CD4-positive, alpha-beta T cell (primary cell): Measurements from ENCODE around the gene PAMR1. TPM values are rescaled to one million over a fixed set of nuclear protein-coding genes. Genes with fewer than 3 reads are reported as not detected.

ENCODE experiments used
- ATAC-seq: fragments of 200-7000 bp; cut with Tn5 transposase; one replicate; pipeline ENCODE4 v1.10.0; 2022; ENCODE audit warnings: mild to moderate bottlenecking; ENCODE audit not compliant: poor library complexity
- CTCF ChIA-PET: fragments of 350-600 bp; sonication (Branson Sonifier 250); formaldehyde crosslinking; loops from one replicate; lab custom pipeline; 2021; ENCODE audit warnings: antibody characterized with exemption, inconsistent platforms; lab: Charles Lee
- POLR2A ChIA-PET: fragments of 350-600 bp; sonication (Branson Sonifier 250); formaldehyde crosslinking; loops from one replicate; lab custom pipeline; 2021; ENCODE audit warnings: antibody characterized with exemption, inconsistent platforms; lab: Charles Lee
- DNase-seq, 14 experiments: peaks; one replicate each; pipeline ENCODE4 v3.0.0-alpha.2; 2013 to 2020; ENCODE audit warnings: mixed read lengths in 2 of 14
- H3K27ac ChIP-seq, 2 donors: one replicate each; pipeline versions ENCODE4 v1.5.1 to v1.7.0; 2013; ENCODE audit warnings: low read length in 2 of 2, low read depth in 1 of 2, mild to moderate bottlenecking in 1 of 2
- H3K27me3 ChIP-seq, 2 experiments: 1 replicate in 1 of 2; 2 replicates in 1 of 2; pipeline versions ENCODE4 v1.6.1 to v1.7.0; 2013; ENCODE audit warnings: low read length in 2 of 2, control low read depth in 1 of 2, mild to moderate bottlenecking in 1 of 2, moderate library complexity in 1 of 2; ENCODE audit not compliant: insufficient read depth in 2 of 2, control insufficient read depth in 1 of 2
- H3K36me3 ChIP-seq: one replicate; pipeline ENCODE4 v1.6.1; 2013; ENCODE audit warnings: low read length, control low read depth; ENCODE audit not compliant: insufficient read depth
- H3K4me1 ChIP-seq: one replicate; pipeline ENCODE4 v1.6.1; 2013; ENCODE audit warnings: low read length, control low read depth; ENCODE audit not compliant: insufficient read depth
- H3K4me3 ChIP-seq: one replicate; pipeline ENCODE4 v1.5.1; 2013; ENCODE audit warnings: mild to moderate bottlenecking, low read length, moderate library complexity
- H3K9me3 ChIP-seq, 2 experiments: 1 replicate in 1 of 2; 2 replicates in 1 of 2; pipeline versions ENCODE4 v1.6.1 to v1.7.0; 2013; ENCODE audit warnings: low read length in 2 of 2, mild to moderate bottlenecking in 2 of 2, control low read depth in 1 of 2, moderate library complexity in 1 of 2; ENCODE audit not compliant: control insufficient read depth in 1 of 2, insufficient read depth in 1 of 2
- H3K27ac Mint-ChIP-seq: one replicate; pipeline ENCODE4 v1.8.0; 2020; ENCODE audit warnings: mixed read lengths
- H3K27me3 Mint-ChIP-seq: one replicate; pipeline ENCODE4 v1.8.0; 2021; ENCODE audit warnings: mixed read lengths
- H3K36me3 Mint-ChIP-seq: one replicate; pipeline ENCODE4 v1.8.0; 2021; ENCODE audit warnings: low read depth, mixed read lengths
- H3K4me1 Mint-ChIP-seq: one replicate; pipeline ENCODE4 v1.8.0; 2021; ENCODE audit warnings: low read depth, mixed read lengths
- H3K4me3 Mint-ChIP-seq: one replicate; pipeline ENCODE4 v1.8.0; 2020; ENCODE audit warnings: mild to moderate bottlenecking, mixed read lengths
- H3K9me3 Mint-ChIP-seq: one replicate; pipeline ENCODE4 v1.8.0; 2020; ENCODE audit warnings: mixed read lengths
- intact Hi-C, 2 experiments: fragments of 100-400 bp; cut with DNase I in 1 of 2; cut with micrococcal nuclease in 1 of 2; formaldehyde crosslinking; loops; one replicate each; pipeline versions ENCODE4 v1.15.1 to v1.9.0; 2023 to 2025; cut with DNase I, micrococcal nuclease
- total RNA-seq, 174 experiments: library from RNA in 2 of 174; stranded (reverse) in 2 of 174; gene quantifications; one replicate each; pipeline ENCODE4 v1.2.3 and lab custom pipeline; 2021 to 2026
- TF ChIP-seq, protein P1 (sequence below): fragments of 200-600 bp; IDR thresholded peaks from one replicate; pipeline ENCODE4 v1.8.0; 2022; ENCODE audit warnings: antibody characterized with exemption, mild to moderate bottlenecking

Gene PAMR1
- total RNA-seq, 2 experiments from 2014 or later, result not detected

DNA sequence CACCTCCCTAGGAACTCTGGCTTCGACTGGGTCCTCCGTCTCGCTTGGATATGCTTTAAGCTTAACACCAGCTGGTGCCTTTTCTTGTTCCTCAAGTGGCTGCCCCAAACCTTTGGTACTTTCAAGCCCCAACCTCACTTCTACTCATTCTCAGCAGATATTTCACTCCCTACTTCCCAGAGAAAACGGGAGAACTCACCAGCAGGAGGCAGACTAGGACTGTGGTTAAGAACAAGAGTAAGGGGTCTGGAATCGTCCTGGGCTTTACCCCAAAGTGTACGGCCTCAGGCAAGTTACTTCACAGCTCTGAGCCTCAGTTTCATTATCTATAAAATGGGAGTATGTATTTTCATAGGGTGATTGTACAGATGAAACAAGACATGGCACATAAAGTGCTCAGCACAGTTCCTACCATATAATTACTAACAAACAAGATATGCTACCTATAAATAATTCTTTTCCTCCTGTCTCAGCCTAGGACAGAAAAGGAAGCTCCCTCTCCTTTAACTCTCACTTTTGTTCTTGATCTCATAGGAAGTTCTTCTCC, 37.8 kb downstream of the PAMR1 start:
- Mint-ChIP-seq H3K4me3 (no peak overlapping the region), H3K9me3 (peaks cover 4% of the 10 kb centered on the region), H3K4me1 (no peaks in the 10 kb centered on the region), H3K27me3 (peaks cover 52% of the 10 kb centered on the region), H3K36me3 (no peaks in the 10 kb centered on the region), H3K27ac (no peak overlapping the region)
- no peaks in the 10 kb centered on the region for H3K36me3 ChIP-seq
- intact Hi-C loops, result no loop called here
- H3K9me3 ChIP-seq, result peaks cover 3 to 7% of the 10 kb centered on the region in 2 experiments
- H3K4me1 ChIP-seq, result peaks cover 4% of the 10 kb centered on the region
- H3K4me3 ChIP-seq, result no peak overlapping the region
- ChIA-PET CTCF (interaction anchor here (0.9 kb wide), 1 partner anchor 16 kb away, joined by 4 read pairs; no protein-coding TSS in a partner anchor), POLR2A (interaction anchor here (0.8 kb wide), 1 partner anchor 321 kb away, joined by 3 read pairs; no protein-coding TSS in a partner anchor)
- TF ChIP-seq, protein P1, sequence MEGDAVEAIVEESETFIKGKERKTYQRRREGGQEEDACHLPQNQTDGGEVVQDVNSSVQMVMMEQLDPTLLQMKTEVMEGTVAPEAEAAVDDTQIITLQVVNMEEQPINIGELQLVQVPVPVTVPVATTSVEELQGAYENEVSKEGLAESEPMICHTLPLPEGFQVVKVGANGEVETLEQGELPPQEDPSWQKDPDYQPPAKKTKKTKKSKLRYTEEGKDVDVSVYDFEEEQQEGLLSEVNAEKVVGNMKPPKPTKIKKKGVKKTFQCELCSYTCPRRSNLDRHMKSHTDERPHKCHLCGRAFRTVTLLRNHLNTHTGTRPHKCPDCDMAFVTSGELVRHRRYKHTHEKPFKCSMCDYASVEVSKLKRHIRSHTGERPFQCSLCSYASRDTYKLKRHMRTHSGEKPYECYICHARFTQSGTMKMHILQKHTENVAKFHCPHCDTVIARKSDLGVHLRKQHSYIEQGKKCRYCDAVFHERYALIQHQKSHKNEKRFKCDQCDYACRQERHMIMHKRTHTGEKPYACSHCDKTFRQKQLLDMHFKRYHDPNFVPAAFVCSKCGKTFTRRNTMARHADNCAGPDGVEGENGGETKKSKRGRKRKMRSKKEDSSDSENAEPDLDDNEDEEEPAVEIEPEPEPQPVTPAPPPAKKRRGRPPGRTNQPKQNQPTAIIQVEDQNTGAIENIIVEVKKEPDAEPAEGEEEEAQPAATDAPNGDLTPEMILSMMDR, result no peak
- H3K27me3 ChIP-seq, result peaks cover 14 to 26% of the 10 kb centered on the region in 2 experiments
- ATAC-seq (no peak), DNase-seq (no peak)
- H3K27ac ChIP-seq, result no peak overlapping the region

DNA sequence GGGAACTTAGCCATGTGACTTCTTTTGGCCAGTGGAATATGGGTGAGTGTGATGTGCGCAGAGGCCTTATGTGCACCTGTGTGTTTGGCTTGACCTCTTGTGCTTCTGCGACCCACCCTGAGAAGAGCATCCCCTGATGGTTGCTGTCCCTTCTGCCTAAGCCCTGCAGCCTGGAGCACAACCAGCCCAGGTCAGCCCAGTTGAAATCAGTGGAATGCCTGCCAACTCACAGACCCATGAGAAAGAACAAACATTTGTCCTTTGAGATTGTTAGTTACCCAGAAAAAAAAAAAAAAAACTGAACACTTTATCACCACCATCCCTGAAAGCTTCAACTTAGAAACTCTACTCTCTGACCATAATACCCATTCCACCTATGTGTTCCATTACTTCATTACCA, 38.5 kb downstream of the PAMR1 start:
- DNase-seq (no peak), ATAC-seq (no peak)
- Mint-ChIP-seq H3K36me3 (no peaks in the 10 kb centered on the region), H3K4me3 (no peak overlapping the region), H3K27me3 (peaks cover 56% of the 10 kb centered on the region), H3K9me3 (peaks cover 6% of the 10 kb centered on the region), H3K27ac (no peak overlapping the region), H3K4me1 (no peaks in the 10 kb centered on the region)
- Histone ChIP-seq H3K27me3 (peaks cover 10 to 26% of the 10 kb centered on the region in 2 experiments), H3K36me3 (no peaks in the 10 kb centered on the region), H3K4me3 (no peak overlapping the region), H3K27ac (no peak overlapping the region), H3K9me3 (peaks cover 3 to 7% of the 10 kb centered on the region in 2 experiments), H3K4me1 (peaks cover 4% of the 10 kb centered on the region)
- ChIA-PET CTCF (interaction anchor here (0.9 kb wide), 1 partner anchor 15 kb away, joined by 4 read pairs; no protein-coding TSS in a partner anchor), POLR2A (no interaction called here)
- intact Hi-C loops, result no loop called here
- TF ChIP-seq, protein P1, result no peak

- ATAC-seq (no peak), DNase-seq (no peak)
- Histone ChIP-seq H3K36me3 (no peaks in the 10 kb centered on the region), H3K9me3 (peaks cover 4 to 7% of the 10 kb centered on the region in 2 experiments), H3K4me1 (peaks cover 4% of the 10 kb centered on the region), H3K27me3 (peaks cover 6 to 26% of the 10 kb centered on the region in 2 experiments), H3K4me3 (no peak overlapping the region), H3K27ac (no peak overlapping the region)
- intact Hi-C loops, result no loop called here
- ChIA-PET CTCF (no interaction called here), POLR2A (no interaction called here)
- Mint-ChIP-seq H3K4me3 (no peak overlapping the region), H3K27ac (no peak overlapping the region), H3K4me1 (no peaks in the 10 kb centered on the region), H3K9me3 (peaks cover 6% of the 10 kb centered on the region), H3K36me3 (no peaks in the 10 kb centered on the region), H3K27me3 (peaks cover 60% of the 10 kb centered on the region)
- TF ChIP-seq, protein P1, result no peak
Observed at GRCh38 chr11:35486446-35486845, 39.0 kb downstream of the PAMR1 start.
